Measurements from ENCODE around the gene WWP2.

WWP2 gene

DNA sequence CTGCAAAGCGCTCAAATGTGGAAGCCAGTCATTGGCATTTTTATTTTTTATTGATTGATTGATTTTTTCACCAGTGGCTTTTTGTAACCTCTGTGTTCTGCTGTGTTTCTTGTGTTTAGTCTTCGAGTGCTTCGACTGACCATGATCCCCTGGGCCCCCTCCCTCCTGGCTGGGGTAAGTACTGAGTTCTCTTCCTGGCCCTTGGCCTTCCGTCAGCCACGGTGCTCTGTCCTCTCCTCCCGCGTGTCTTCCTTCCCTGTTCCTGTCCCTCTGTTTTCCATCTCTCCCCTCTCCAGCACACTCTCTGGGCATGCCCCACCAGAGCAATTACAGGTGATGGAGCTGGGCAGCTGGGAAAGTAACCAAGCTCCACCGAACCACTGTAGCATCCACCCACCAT lies 163.2 kb downstream of the WWP2 start:
- Mint-ChIP-seq H3K4me3 (peak overlapping the region; percentile 64), H3K9me3 (no peaks in the 10 kb centered on the region), H3K36me3 (ENCODE audit: low read depth) (peaks cover 26% of the 10 kb centered on the region), H3K27ac (peak overlapping the region; percentile 98), H3K27me3 (ENCODE audit: low read depth, poor library complexity) (peaks cover 10% of the 10 kb centered on the region), H3K4me1 (peaks cover 78% of the 10 kb centered on the region)
- DNase-seq = no peak
- TF ChIP-seq, protein P1, sequence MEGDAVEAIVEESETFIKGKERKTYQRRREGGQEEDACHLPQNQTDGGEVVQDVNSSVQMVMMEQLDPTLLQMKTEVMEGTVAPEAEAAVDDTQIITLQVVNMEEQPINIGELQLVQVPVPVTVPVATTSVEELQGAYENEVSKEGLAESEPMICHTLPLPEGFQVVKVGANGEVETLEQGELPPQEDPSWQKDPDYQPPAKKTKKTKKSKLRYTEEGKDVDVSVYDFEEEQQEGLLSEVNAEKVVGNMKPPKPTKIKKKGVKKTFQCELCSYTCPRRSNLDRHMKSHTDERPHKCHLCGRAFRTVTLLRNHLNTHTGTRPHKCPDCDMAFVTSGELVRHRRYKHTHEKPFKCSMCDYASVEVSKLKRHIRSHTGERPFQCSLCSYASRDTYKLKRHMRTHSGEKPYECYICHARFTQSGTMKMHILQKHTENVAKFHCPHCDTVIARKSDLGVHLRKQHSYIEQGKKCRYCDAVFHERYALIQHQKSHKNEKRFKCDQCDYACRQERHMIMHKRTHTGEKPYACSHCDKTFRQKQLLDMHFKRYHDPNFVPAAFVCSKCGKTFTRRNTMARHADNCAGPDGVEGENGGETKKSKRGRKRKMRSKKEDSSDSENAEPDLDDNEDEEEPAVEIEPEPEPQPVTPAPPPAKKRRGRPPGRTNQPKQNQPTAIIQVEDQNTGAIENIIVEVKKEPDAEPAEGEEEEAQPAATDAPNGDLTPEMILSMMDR (IDR thresholded peaks at IDR 0.05) = no peak

DNA sequence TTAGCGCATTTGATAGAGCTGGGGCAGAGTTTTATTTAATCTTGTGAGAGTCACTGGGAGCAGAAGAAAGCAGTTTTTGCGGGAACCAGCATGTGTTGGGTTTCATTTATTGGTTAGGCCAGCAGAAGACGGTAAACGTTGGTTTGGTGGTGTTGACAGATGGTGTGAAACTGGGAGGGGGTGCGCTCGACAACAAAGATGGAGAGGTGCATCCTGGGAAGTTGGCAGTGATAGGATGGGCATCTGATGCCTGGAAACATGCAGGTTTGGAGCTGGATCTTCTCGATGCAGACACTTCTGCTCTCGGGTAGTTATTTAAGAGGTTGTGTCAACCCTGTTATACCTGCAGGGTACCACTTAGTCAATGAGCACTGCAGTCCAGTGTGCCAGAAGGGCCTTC lies 164.1 kb downstream of the WWP2 start:
- H3K4me3 Mint-ChIP-seq = no peak overlapping the region
- no peak for DNase-seq

DNA sequence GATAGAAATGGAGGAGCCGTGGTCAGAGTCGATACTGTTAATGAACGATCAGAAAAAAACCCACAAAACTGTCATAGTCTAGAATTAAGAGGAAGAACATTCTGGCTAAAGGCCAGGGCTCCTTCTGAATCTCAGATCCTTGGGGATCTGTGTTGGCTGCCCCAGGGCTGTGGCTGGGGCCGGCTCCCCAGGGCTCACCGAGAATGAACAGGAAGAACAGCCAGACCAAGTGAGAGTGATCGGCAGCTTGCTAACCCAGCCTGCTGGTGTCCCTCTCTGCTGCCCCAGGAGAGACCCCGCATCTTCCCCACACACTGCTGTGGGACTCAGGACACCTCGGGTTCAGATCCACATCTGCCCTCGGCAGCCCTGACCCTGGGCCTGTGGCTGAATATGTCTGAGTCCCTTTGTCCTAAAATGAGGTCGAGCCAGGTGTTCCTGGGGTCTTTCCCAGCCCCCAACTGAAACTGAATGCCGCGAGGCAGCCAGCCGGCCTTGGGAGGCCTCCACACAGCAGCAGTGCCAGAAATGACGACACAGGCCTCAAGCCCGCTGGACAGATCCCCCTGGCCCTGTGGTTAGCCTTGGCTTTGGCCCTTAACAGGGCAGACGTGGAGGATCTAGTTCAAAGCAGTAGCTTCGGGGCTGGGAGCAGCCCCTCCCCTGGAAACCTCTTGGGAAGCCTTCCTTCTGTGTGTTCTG lies 165.1 kb downstream of the WWP2 start:
- DNase-seq = peak; percentile 22
- Mint-ChIP-seq H3K9me3 (no peaks in the 10 kb centered on the region), H3K27ac (no peak overlapping the region), H3K27me3 (ENCODE audit: low read depth, poor library complexity) (peaks cover 4% of the 10 kb centered on the region), H3K36me3 (ENCODE audit: low read depth) (peaks cover 23% of the 10 kb centered on the region), H3K4me3 (no peak overlapping the region), H3K4me1 (peaks cover 72% of the 10 kb centered on the region)
- TF ChIP-seq, protein P1 (IDR thresholded peaks at IDR 0.05) = no peak

More for the DNA sequence above, 164.1 kb downstream of the WWP2 start:
- peaks cover 77% of the 10 kb centered on the region for H3K4me1 Mint-ChIP-seq
- H3K9me3 Mint-ChIP-seq = no peaks in the 10 kb centered on the region
- peaks cover 8% of the 10 kb centered on the region for H3K27me3 Mint-ChIP-seq (ENCODE audit: low read depth, poor library complexity)
- no peak overlapping the region for H3K27ac Mint-ChIP-seq
- TF ChIP-seq, protein P1 (IDR thresholded peaks at IDR 0.05) = no peak
- peaks cover 24% of the 10 kb centered on the region for H3K36me3 Mint-ChIP-seq (ENCODE audit: low read depth)

DNA sequence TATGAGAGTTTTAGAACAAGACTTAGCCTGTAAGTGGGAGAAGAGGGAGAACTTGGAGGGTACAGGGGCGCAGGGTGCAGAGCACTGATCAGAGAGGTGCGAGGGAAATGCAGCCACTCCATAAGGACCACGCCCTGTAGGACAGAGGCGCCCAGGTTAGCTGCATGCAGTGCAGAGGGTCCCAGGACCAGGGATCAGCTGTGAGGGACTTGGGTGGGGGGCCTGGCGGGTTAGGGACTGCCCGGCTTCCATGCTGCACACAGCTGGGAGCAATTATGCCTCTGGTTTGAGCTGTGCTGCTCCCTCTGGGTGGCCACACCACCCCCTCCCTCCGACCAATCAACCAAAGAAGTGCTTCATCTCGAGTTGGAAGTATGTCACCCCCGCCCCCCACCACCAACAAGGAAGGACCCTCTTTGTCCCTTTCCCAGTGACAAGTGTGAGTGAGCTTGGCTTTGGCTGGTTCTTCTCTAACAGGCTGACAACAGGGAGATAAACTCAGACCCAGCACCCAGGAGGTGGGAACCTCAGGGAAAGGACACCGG lies 166.8 kb downstream of the WWP2 start:
- no peak for DNase-seq
- no peaks in the 10 kb centered on the region for H3K9me3 Mint-ChIP-seq
- no peak overlapping the region for H3K27ac Mint-ChIP-seq
- H3K4me3 Mint-ChIP-seq = no peak overlapping the region
- H3K4me1 Mint-ChIP-seq = peaks cover 59% of the 10 kb centered on the region
- TF ChIP-seq, protein P1 (IDR thresholded peaks at IDR 0.05) = no peak
- peaks cover 2% of the 10 kb centered on the region for H3K27me3 Mint-ChIP-seq (ENCODE audit: low read depth, poor library complexity)
- H3K36me3 Mint-ChIP-seq (ENCODE audit: low read depth) = peaks cover 30% of the 10 kb centered on the region

DNA sequence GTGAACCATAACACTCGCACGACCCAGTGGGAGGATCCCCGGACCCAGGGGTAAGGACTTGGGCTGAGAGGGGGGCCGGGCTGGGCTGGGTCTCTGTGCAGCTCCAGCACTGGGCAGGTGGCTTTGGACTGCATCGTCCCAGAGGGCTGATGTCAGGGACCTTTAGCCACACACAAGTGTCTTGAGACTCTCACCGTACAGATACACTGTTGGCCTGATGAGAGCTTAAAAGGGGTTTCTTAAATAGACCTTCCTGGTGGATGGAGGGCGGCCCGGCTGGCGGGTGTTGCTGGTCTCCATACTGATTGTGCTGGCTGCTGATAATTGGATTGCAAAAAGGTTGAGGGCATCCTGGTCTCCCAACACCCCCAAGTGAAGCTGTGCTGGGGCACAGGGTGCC lies 167.3 kb downstream of the WWP2 start:
- Mint-ChIP-seq H3K9me3 (no peaks in the 10 kb centered on the region), H3K27me3 (ENCODE audit: low read depth, poor library complexity) (peaks cover 4% of the 10 kb centered on the region), H3K36me3 (ENCODE audit: low read depth) (peaks cover 34% of the 10 kb centered on the region), H3K4me3 (no peak overlapping the region), H3K4me1 (peaks cover 53% of the 10 kb centered on the region), H3K27ac (no peak overlapping the region)
- TF ChIP-seq, protein P1 (IDR thresholded peaks at IDR 0.05) = no peak
- no peak for DNase-seq
